RWPE2 (cell line): ENCODE data around the gene TPM4.

Experiments
- ATAC-seq: fragments of 200-7000 bp; cut with Tn5 transposase; 3 replicates; pipeline ENCODE4 v1.9.1; 2021; ENCODE audit warnings: low read depth
- DNase-seq: peaks from one replicate; pipeline ENCODE4 v3.0.0-alpha.2; 2020; ENCODE audit warnings: low spot score
- H3K27ac ChIP-seq: fragments of 450-650 bp; 2 replicates; pipeline ENCODE4 v1.5.1; 2017; ENCODE audit warnings: mild to moderate bottlenecking; ENCODE audit not compliant: poor library complexity, severe bottlenecking
- H3K27me3 ChIP-seq: fragments of 250-450 bp; sonication (Bioruptor Pico); 2 replicates; pipeline ENCODE4 v1.5.1; 2021; ENCODE audit warnings: mild to moderate bottlenecking, moderate library complexity; ENCODE audit not compliant: insufficient read depth, poor library complexity, severe bottlenecking
- H3K36me3 ChIP-seq: fragments of 250-450 bp; sonication (Bioruptor Pico); 2 replicates; pipeline ENCODE4 v1.5.1; 2020; ENCODE audit warnings: low read depth, mild to moderate bottlenecking, moderate library complexity
- H3K4me1 ChIP-seq: fragments of 250-450 bp; sonication (Bioruptor Pico); 2 replicates; pipeline ENCODE4 v1.5.1; 2021; ENCODE audit warnings: mild to moderate bottlenecking, moderate library complexity; ENCODE audit not compliant: insufficient read depth, poor library complexity, severe bottlenecking
- H3K4me3 ChIP-seq: fragments of 250-450 bp; sonication (Bioruptor Pico); 2 replicates; pipeline ENCODE4 v1.5.1; 2021; ENCODE audit warnings: mild to moderate bottlenecking, moderate library complexity; ENCODE audit not compliant: severe bottlenecking
- H3K9me3 ChIP-seq: fragments of 250-450 bp; sonication (Bioruptor Pico); 2 replicates; pipeline ENCODE4 v1.5.1; 2021; ENCODE audit warnings: mild to moderate bottlenecking, moderate library complexity; ENCODE audit not compliant: severe bottlenecking
- CTCF ChIP-seq: fragments of 450-650 bp; IDR thresholded peaks from one replicate; pipeline ENCODE4 v1.5.1; 2017; ENCODE audit warnings: mild to moderate bottlenecking, moderate library complexity; ENCODE audit not compliant: poor library complexity, severe bottlenecking

The TPM4 gene

GRCh38 chr19:16088351-16089009 is 12.2 kb downstream of the TPM4 start:
- TF ChIP-seq CTCF: no peak
- H3K36me3 ChIP-seq: peaks cover 100% of the 10 kb centered on the region
- H3K27ac ChIP-seq: no peak overlapping the region

GRCh38 chr19:16089010-16089846 is 12.9 kb downstream of the TPM4 start:
- H3K27ac ChIP-seq: no peak overlapping the region
- peaks cover 100% of the 10 kb centered on the region for H3K36me3 ChIP-seq
- H3K9me3 ChIP-seq: no peaks in the 10 kb centered on the region
- no peak for DNase-seq
- H3K27me3 ChIP-seq: no peaks in the 10 kb centered on the region
- no peak overlapping the region for H3K4me3 ChIP-seq
- TF ChIP-seq CTCF: no peak
- H3K4me1 ChIP-seq: no peaks in the 10 kb centered on the region
- no peak for ATAC-seq

More at GRCh38 chr19:16088351-16089009, 12.2 kb downstream of the TPM4 start:
- Histone ChIP-seq H3K27me3 (no peaks in the 10 kb centered on the region), H3K4me1 (no peaks in the 10 kb centered on the region), H3K9me3 (no peaks in the 10 kb centered on the region), H3K4me3 (no peak overlapping the region)
- no peak for ATAC-seq
- no peak for DNase-seq

- H3K36me3 ChIP-seq: peaks cover 100% of the 10 kb centered on the region
- ATAC-seq: no peak
- no peaks in the 10 kb centered on the region for H3K4me1 ChIP-seq
- no peak overlapping the region for H3K27ac ChIP-seq
- TF ChIP-seq CTCF: no peak
- H3K27me3 ChIP-seq: no peaks in the 10 kb centered on the region
- no peaks in the 10 kb centered on the region for H3K9me3 ChIP-seq
- no peak for DNase-seq
- H3K4me3 ChIP-seq: no peak overlapping the region
Observed at GRCh38 chr19:16091546-16092475, 15.5 kb downstream of the TPM4 start.

- H3K27me3 ChIP-seq: no peaks in the 10 kb centered on the region
- no peaks in the 10 kb centered on the region for H3K9me3 ChIP-seq
- H3K4me1 ChIP-seq: no peaks in the 10 kb centered on the region
- no peak overlapping the region for H3K27ac ChIP-seq
- no peak for ATAC-seq
- H3K36me3 ChIP-seq: peaks cover 100% of the 10 kb centered on the region
- H3K4me3 ChIP-seq: no peak overlapping the region
- TF ChIP-seq CTCF: no peak
- no peak for DNase-seq
Observed at GRCh38 chr19:16094360-16095070, 18.2 kb downstream of the TPM4 start.
